Gastrocnemius medialis (tissue), 4 donors: ENCODE measurements around the gene RACK1. TPM values are rescaled to one million over a fixed set of nuclear protein-coding genes. Genes with fewer than 3 reads are reported as not detected.
A peak's percentile ranks its signal among the peaks of the same experiment; 100 is the strongest.

Experiments used
- ATAC-seq, 2 donors: fragments of 150-250 bp; one replicate each; pipeline ENCODE4 v1.9.1; 2016
- DNase-seq, 2 donors: peaks; one replicate each; pipeline ENCODE4 v3.0.0-alpha.2; 2019
- H3K27ac ChIP-seq, 4 donors: fragments of 200-600 bp; sonication (generic); 1 replicate in 1 of 4; 2 replicates in 3 of 4; pipeline ENCODE4 v1.5.1; 2016 to 2018; ENCODE audit warnings: mild to moderate bottlenecking in 2 of 4, moderate library complexity in 1 of 4
- H3K27me3 ChIP-seq, 3 donors: fragments of 200-600 bp; sonication (generic) in 2 of 3; 1 replicate in 1 of 3; 2 replicates in 2 of 3; pipeline versions ENCODE4 v1.5.1 to v1.6.0; 2016 to 2019; ENCODE audit warnings: mild to moderate bottlenecking in 1 of 3, moderate library complexity in 1 of 3
- H3K36me3 ChIP-seq, 2 donors: fragments of 200-600 bp; sonication (generic) in 1 of 2; one replicate each; pipeline ENCODE4 v1.5.1; 2017 to 2018
- H3K4me1 ChIP-seq, 2 donors: fragments of 200-600 bp; sonication (generic) in 1 of 2; one replicate each; pipeline ENCODE4 v1.5.1; 2016 to 2017; ENCODE audit warnings: mild to moderate bottlenecking in 2 of 2
- H3K4me3 ChIP-seq, 4 donors: fragments of 200-600 bp; sonication (generic) in 3 of 4; 1 replicate in 1 of 4; 2 replicates in 3 of 4; pipeline ENCODE4 v1.5.1; 2016 to 2019; ENCODE audit warnings: mild to moderate bottlenecking in 2 of 4
- H3K9me3 ChIP-seq, 3 donors: fragments of 200-600 bp; sonication (generic) in 2 of 3; 1 replicate in 1 of 3; 2 replicates in 2 of 3; pipeline ENCODE4 v1.5.1; 2016 to 2019
- POLR2A ChIP-seq, 2 donors: fragments of 450-650 bp; IDR thresholded peaks; one replicate each; pipeline ENCODE4 v1.6.1; 2017; ENCODE audit warnings: antibody characterized with exemption in 2 of 2, mild to moderate bottlenecking in 2 of 2, moderate library complexity in 2 of 2
- in situ Hi-C, 4 donors: fragments of 200-750 bp; cut with MboI; loops; one replicate each; pipeline versions ENCODE4 v1.15.0 to v1.8.0; 2017; ENCODE audit warnings: low sequenced_read_pairs in 4 of 4
- intact Hi-C: fragments of 100-400 bp; cut with DNase I; formaldehyde crosslinking; loops from one replicate; pipeline ENCODE4 v1.15.1; 2023; ENCODE audit warnings: low total_unique reads
- total RNA-seq, 4 donors: library from RNA; depleted of rRNA; stranded (reverse); fragments of >200 nt; gene quantifications; one replicate each; pipeline versions ENCODE4 v1.1.0 to v1.2.3, GENCODE V29; 2016
- TF ChIP-seq, protein P1 (sequence below), 5 experiments: fragments of 450-650 bp in 3 of 5; fragments of 200-600 bp in 2 of 5; sonication (generic) in 2 of 5; IDR thresholded peaks in 4 of 5; conservative IDR thresholded peaks in 1 of 5; 1 replicate in 4 of 5; 2 replicates in 1 of 5; pipeline ENCODE4 v1.5.1; 2016 to 2019; ENCODE audit warnings: antibody characterized with exemption in 5 of 5, mild to moderate bottlenecking in 3 of 5, moderate library complexity in 3 of 5

The RACK1 gene
- total RNA-seq, 4 donors from 2014 or later, result 1,697 to 2,187 (median 1,957) TPM

DNA sequence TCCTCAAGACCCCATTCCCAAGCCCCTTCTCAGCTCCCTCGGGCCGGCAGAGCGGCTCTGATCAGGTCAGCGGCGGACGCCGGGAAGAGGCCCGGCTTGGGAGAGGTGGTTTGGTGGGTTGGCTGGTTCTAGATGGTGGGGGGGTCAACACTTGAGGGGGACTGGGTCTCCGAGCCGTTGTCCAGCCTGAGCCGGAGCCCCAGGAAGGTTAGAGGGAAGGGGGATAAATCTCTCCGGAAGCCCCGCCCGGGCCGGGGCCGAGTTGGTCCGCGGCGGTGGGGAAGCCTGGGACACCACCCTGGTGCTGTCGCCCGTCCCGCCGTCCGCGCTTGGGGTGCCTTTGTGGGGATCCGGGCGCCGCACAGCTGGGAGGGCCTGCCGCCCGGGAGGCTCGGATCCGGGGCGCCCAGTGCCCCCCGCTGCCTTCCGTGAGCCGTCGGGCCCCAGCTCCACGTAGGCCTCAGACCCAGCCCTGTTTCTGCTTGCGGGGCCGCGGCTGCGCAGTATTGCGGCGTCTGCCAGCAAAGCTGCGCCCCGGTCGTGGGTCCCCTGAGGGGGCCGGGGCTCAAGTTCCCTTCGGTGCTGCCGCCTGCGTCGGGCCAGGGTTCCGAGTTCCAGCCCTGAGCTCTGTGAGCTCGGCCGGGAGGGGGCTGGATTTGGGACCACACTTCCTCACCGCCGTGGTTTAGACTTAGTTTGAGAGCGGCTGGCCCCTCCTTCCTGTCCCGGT, 17.8 kb upstream of the RACK1 start:
- H3K36me3 ChIP-seq, result peaks cover 0 to 13% of the 10 kb centered on the region in 2 donors
- TF ChIP-seq, protein P1, sequence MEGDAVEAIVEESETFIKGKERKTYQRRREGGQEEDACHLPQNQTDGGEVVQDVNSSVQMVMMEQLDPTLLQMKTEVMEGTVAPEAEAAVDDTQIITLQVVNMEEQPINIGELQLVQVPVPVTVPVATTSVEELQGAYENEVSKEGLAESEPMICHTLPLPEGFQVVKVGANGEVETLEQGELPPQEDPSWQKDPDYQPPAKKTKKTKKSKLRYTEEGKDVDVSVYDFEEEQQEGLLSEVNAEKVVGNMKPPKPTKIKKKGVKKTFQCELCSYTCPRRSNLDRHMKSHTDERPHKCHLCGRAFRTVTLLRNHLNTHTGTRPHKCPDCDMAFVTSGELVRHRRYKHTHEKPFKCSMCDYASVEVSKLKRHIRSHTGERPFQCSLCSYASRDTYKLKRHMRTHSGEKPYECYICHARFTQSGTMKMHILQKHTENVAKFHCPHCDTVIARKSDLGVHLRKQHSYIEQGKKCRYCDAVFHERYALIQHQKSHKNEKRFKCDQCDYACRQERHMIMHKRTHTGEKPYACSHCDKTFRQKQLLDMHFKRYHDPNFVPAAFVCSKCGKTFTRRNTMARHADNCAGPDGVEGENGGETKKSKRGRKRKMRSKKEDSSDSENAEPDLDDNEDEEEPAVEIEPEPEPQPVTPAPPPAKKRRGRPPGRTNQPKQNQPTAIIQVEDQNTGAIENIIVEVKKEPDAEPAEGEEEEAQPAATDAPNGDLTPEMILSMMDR (IDR thresholded peaks at IDR 0.05 in 4 of 5, conservative IDR thresholded peaks at IDR 0.05 in 1 of 5), result no peak
- TF ChIP-seq POLR2A (IDR thresholded peaks at IDR 0.05), result peak; percentile 14 to 45
- H3K27me3 ChIP-seq, result no peaks in the 10 kb centered on the region
- intact Hi-C loops, result loop anchor here (1.0 to 10.0 kb wide), 6 partner anchors 15 to 767 kb away; partner anchors contain the start of genes CNOT6, TRIM41 and ZFP62
- ATAC-seq (peak; percentile 66 to 67), DNase-seq (peak in 1 of 2 donors; percentile 53)
- in situ Hi-C loops, result loop anchor here in 2 of 4 donors (10.0 kb wide), 1 partner anchor 77 kb away; no protein-coding TSS in a partner anchor
- H3K9me3 ChIP-seq, result no peaks in the 10 kb centered on the region
- H3K4me3 ChIP-seq, result peak overlapping the region; percentile 88 to 100 (median 94)
- peak overlapping the region; percentile 95 to 100 (median 99) for H3K27ac ChIP-seq
- H3K4me1 ChIP-seq, result peaks cover 45 to 52% of the 10 kb centered on the region in 2 donors

DNA sequence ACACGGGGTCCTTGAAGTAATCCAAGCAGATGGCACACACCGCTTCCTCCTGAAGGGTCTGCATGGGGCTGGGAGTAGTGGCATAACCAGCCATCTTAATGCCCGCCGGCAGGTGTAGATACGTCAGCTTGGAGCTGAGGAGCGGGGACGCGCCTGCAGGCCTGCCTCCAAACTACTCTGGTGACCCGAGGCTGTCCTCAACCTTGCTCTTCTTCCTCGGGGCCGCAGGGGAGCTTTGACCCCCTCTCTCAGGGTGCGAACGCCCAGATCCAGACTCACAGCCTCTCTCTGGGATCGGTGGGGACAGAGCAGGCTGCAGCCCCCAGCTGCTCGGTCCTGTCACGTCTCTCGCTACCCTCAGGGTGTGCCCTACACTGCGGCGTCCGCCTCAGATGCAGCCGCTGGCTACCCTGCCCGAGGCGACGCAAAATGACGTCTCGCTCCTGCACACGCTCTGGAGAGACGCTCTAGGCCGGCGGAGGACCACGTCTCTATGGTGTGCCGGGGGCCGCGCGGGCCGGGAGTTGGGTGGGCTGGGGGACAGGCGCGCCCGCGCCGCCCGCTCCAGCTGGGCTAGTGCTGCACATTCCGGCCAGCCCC, 17.1 kb upstream of the RACK1 start, which contains the start of gene TRIM52:
TSS of gene TRIM52 (minus strand) at position 424 of the 600 bp plus-strand sequence. CDS start at position 94, 330 bp downstream.
- Histone ChIP-seq H3K4me3 (peak within 1 kb of the TSS; percentile 88 to 100 (median 94)), H3K36me3 (peaks cover 0 to 13% of the 10 kb centered on the region in 2 donors), H3K27ac (peak within 1 kb of the TSS; percentile 95 to 100 (median 99)), H3K4me1 (peaks cover 51 to 59% of the 10 kb centered on the region in 2 donors), H3K27me3 (no peaks in the 10 kb centered on the region), H3K9me3 (no peaks in the 10 kb centered on the region)
- DNase-seq, result peak; percentile 89 to 92
- TF ChIP-seq POLR2A (IDR thresholded peaks at IDR 0.05), result peak; percentile 96
- TF ChIP-seq, protein P1 (IDR thresholded peaks at IDR 0.05 in 4 of 5, conservative IDR thresholded peaks at IDR 0.05 in 1 of 5), result no peak
- in situ Hi-C loops (loop anchor here in 2 of 4 donors (10.0 kb wide), 1 partner anchor 76 kb away; no protein-coding TSS in a partner anchor), intact Hi-C loops (loop anchor here (1.0 to 10.0 kb wide), 6 partner anchors 14 to 766 kb away; partner anchors contain the start of genes CNOT6, TRIM41 and ZFP62)
- ATAC-seq, result peak; percentile 81 to 89

DNA sequence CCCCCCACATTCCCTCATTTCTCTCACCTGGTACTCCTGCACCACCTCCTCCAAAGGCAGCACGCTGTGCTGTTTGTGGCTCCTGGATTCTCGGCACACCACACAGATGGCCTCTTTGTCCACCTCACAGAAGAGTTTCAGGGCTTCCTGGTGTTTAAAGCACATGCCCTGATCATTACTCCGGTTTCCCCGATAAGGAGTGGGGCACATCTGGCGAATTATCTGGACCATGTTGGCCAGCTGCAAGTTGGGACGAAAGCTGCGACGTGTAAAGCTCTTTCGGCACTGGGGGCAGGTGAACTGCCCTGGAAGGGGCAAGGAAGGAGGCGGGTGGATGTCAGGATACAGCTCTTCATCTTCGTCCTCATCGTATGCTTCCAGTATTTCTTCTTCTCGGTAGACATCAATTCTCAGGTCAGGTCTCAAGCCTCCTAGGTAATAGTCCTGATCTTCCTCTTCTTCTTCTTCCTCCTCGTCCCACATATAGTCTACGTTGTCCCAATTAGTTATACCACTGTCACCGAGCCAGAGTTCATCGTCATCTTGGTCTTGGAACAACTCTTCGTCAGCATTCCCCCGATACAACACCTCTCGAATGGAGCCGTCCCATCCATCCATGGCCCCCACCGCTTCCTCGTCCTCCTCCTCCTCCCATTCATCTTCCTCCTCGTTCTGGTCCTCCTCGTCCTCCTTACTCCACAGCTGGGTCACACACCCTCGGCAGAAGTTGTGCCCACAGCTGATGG, 16.4 kb upstream of the RACK1 start:
- intact Hi-C loops (loop anchor here (2.0 to 10.0 kb wide), 3 partner anchors 13 to 765 kb away; partner anchors contain the start of genes CNOT6 and ZFP62), in situ Hi-C loops (loop anchor here in 2 of 4 donors (10.0 kb wide), 1 partner anchor 75 kb away; no protein-coding TSS in a partner anchor)
- peak overlapping the region; percentile 88 to 100 (median 94) for H3K4me3 ChIP-seq
- no peaks in the 10 kb centered on the region for H3K9me3 ChIP-seq
- no peaks in the 10 kb centered on the region for H3K27me3 ChIP-seq
- DNase-seq (no peak), ATAC-seq (no peak)
- no peak for TF ChIP-seq POLR2A (IDR thresholded peaks at IDR 0.05)
- TF ChIP-seq, protein P1 (IDR thresholded peaks at IDR 0.05 in 4 of 5, conservative IDR thresholded peaks at IDR 0.05 in 1 of 5), result no peak
- H3K36me3 ChIP-seq, result peaks cover 0 to 13% of the 10 kb centered on the region in 2 donors
- peaks cover 58 to 66% of the 10 kb centered on the region in 2 donors for H3K4me1 ChIP-seq
- peak overlapping the region; percentile 95 to 100 (median 99) for H3K27ac ChIP-seq

DNA sequence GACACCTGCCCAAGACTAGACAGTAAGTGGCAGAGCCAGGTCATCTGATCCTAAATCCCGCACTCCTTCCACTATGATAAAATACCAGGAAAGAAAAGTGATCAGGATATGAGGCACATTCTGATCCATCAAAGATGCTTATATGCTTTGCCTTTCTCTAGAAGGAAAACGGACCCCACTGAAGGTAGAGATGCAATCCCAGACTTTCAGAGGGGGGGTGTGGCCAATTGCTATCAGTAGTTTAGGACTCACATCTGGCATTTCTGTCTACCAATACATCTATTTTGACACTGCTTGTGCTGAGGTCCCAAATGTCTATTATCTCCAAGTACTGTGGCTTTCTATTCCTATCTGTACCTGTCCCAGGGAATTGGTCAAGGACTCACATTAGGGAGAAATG, 15.6 kb upstream of the RACK1 start:
- in situ Hi-C loops (no loop called here), intact Hi-C loops (no loop called here)

More for the DNA sequence above, 15.6 kb upstream of the RACK1 start:
- ATAC-seq (no peak), DNase-seq (no peak)
- H3K27ac ChIP-seq, result peak overlapping the region; percentile 95 to 100 (median 99)
- no peaks in the 10 kb centered on the region for H3K27me3 ChIP-seq
- no peaks in the 10 kb centered on the region for H3K9me3 ChIP-seq
- H3K4me1 ChIP-seq, result peaks cover 61 to 74% of the 10 kb centered on the region in 2 donors
- peak overlapping the region; percentile 88 to 100 (median 94) for H3K4me3 ChIP-seq
- peaks cover 0 to 10% of the 10 kb centered on the region in 2 donors for H3K36me3 ChIP-seq
- TF ChIP-seq, protein P1 (IDR thresholded peaks at IDR 0.05 in 4 of 5, conservative IDR thresholded peaks at IDR 0.05 in 1 of 5), result no peak
- TF ChIP-seq POLR2A (IDR thresholded peaks at IDR 0.05), result no peak
